Airway epithelial cell (primary cell): ENCODE results near the gene MIAT. TPM values are rescaled to one million over a fixed set of nuclear protein-coding genes. Genes with fewer than 3 reads are reported as not detected.

Source experiments
- total RNA-seq: library from RNA; depleted of rRNA; stranded (reverse); fragments of >200 nt; gene quantifications from 2 replicates; pipeline ENCODE4 v1.2.3, GENCODE V29; 2015

Gene MIAT
- total RNA-seq, result 0.21 and 0.37 TPM in 2 replicates

DNA sequence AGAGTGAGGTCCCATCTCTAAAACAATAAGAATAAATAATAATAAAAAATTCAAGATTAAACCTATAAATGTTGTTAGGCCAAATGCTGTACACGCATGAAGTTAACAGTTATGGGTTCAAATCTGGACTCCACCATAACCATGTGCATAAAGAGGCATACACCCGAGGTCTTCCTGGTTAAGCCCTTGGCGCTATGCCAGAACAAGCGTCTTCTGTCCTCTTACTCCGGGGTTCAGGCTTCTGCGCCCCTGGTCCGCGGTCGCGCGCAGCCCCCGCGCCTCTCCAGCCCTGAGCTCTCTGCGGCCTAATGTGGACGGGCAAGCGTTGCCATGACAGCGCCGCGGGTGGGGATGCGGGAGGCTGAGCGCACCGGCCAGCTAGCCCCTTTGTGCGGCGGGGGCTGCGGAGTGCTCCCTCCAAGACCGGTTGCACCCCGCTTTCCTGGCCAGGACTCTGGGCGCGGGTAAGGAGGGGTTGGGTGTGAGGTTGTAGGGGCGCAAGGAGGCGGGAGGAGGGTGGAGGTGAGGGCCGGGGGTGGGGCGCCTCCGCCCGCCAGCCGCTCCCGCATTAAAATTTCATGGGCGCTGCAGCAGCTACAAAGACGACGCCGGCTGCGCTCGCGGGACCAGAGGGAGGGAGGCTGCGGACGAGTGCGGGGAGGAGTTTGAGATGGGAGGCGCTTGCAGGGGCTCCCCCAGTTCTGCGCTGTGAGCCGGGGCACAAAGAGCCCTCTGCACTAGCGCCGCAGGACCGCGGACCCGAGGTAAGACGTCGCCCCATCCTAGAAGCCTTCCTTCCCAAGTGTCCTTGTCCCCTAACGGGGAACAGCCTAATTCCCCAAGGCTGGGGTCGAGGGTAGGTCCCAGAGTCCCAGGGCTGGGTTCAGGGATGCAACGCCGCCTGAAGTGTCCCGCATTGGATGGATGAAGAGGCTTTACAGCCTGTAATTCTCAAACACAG is at the start of gene MIAT:
Gene MIAT, plus strand, starts transcription at position 698 of the 961 bp plus-strand sequence.

DNA sequence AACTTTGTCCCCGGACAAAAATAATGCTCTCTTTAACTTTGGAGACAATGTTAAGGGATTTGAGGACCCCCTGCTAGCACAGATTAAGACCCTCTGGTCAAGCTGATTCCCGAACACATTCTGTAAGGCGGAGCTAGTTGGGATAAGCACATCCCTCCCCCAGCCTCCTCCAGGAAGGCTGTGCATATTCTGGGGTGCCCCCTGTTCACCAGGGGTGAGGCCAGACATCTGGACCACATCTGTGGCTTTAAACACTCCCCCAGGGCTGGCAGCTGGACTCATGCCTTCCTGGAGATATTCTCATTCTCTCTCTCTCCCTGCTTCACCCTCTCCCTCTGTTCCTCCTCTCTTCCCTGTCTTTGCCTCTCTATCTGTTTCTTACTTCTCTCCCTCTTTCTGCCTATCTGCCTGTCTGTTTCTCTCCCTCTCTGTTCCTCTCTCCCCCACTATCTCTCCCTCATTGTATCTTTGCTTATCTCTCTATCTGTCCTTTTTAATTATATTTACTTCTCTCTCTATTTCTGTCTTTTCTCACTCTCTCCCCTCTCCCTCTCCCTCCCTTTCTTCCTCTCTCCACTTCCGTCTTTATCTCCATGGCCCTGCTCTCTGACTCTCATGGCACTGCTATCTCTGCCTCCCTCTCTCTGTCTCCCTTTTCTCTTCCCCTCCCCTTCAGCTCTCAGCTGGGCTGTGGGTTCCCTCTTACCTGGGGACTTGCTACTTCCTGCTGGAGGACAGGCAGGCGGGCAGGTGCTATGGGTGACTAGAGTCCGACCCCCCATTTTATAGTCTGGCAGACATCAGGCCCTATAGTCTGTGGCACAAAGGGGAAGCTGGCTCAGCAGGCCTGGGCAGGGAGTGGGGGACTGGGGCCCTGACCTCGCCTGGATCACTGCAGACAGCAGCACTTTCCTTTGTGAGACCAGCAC is 39.9 kb upstream of the MIAT start, which contains the start of gene CRYBB1:
Gene CRYBB1, minus strand, starts transcription at position 757 of the 929 bp plus-strand sequence. CDS start 1,708 bp downstream, outside the sequence.

DNA sequence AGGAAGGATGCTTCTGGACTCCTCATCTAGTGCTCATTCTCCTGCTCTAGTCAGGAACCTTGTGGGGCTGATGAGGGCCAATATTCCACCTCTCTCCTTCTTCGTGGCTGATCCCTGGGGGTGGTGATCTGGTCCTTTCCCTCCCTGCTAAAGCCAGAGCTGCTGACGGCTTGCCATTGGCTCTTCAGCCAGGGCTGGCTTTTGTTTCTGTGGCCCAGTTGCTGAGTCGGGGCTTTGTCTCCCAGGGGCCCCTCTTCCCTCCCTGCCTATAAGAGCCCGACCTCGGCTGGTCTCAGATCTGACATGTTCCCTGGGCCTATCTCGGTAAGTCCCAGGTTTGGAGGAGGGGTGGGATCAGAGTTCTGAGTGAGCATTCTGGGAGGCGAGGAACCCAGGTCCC is 35.7 kb upstream of the MIAT start, which contains the start of gene CRYBA4:
Gene CRYBA4, plus strand, starts transcription at position 301 of the 400 bp plus-strand sequence. CDS start 634 bp downstream, outside the sequence.

Other genes starting within 250 kb of the MIAT start
- 4.4 and 5.4 TPM in 2 replicates for gene ASPHD2, start 228.3 kb upstream of the MIAT start, total RNA-seq
- 24.8 and 25.8 TPM in 2 replicates for gene HPS4, start 173.8 kb upstream of the MIAT start, total RNA-seq
- gene SRRD, start 173.7 kb upstream of the MIAT start, total RNA-seq, result 17.8 and 22.0 TPM in 2 replicates
- 21.7 and 22.2 TPM in 2 replicates for gene TFIP11, start 145.1 kb upstream of the MIAT start, total RNA-seq
- gene TPST2, start 67.5 kb upstream of the MIAT start, total RNA-seq, result 32.6 and 40.2 TPM in 2 replicates
- gene CRYBB1, start 39.6 kb upstream of the MIAT start, total RNA-seq, result not detected in 2 replicates
- not detected in 2 replicates for gene CRYBA4, start 35.6 kb upstream of the MIAT start, total RNA-seq